NCI-H82 treated with DMSO at 0.1 percent for 48 hours (cell line): Measurements from ENCODE around the gene HDDC3.
"Not testable (repeated sequence)": the region's sequence is repeated elsewhere in the genome, so short reads cannot be mapped to it uniquely, and the experiment has no call there.

ENCODE experiments used
- DNase-seq: peaks from one replicate; lab custom pipeline; 2025; ENCODE audit not compliant: unreplicated experiment; lab: John Stamatoyannopoulos, UW

Gene HDDC3

DNA sequence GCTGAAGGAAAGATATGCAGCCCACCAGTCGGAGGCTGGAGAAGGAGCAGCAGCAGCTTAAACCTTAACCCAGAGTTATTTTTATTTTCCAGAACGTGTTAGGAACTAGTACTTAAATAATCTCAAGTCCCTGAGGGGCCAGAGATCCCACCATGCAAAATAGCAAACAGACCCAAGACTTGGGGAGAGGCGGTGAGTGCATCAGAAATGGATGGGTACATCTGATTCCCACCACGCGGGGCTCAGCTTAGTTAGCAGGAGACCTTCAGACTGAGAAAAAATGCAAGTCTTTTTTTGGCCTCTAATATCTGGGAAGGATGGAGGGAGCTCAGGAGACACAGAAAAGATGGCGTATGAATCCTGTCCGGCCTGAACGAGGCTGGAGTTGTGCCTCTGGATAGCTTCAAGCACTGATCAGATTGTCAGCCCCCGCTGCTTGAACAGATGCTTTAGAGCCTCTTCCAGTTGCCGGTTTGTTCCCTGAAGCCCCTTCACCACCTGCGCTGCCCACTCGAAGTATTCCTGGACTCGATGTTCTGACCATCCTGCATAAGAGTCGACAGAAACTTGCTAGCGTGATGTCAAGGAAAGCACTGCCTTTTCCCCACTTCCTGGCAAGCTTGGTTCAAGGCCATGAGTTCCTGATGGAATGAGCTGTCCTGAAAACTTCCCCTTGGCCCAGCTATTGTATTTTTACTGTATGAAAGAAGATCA, 1.3 kb downstream of the HDDC3 start:
- DNase-seq = no peak

- no peak for DNase-seq
These were observed 2.9 kb downstream of the HDDC3 start for GRCh38 chr15:90929246-90930019.

- DNase-seq = not testable (repeated sequence)
These were observed 4.2 kb downstream of the HDDC3 start for GRCh38 chr15:90928106-90928505.

DNA sequence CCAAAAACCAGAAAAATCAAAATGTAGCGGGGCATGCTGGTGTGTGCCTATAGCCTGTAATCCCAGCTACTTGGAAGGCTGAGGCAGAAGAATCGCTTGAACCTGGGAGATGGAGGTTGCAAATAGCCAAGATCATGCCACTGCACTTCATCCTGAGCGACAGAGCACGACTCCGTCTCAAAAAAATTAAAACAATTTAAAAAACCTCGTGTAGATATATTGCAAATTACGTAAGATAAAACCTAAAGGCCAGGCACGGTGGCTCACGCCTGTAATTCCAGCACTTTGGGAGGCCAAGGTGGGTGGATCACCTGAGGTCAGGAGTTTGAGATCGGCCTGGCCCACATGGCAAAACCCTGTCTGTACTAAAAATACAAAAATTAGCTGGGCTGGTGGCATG, 5.6 kb downstream of the HDDC3 start:
- DNase-seq = not testable (repeated sequence)

- DNase-seq = no peak
These were observed 8.0 kb downstream of the HDDC3 start for GRCh38 chr15:90924375-90924774.

DNA sequence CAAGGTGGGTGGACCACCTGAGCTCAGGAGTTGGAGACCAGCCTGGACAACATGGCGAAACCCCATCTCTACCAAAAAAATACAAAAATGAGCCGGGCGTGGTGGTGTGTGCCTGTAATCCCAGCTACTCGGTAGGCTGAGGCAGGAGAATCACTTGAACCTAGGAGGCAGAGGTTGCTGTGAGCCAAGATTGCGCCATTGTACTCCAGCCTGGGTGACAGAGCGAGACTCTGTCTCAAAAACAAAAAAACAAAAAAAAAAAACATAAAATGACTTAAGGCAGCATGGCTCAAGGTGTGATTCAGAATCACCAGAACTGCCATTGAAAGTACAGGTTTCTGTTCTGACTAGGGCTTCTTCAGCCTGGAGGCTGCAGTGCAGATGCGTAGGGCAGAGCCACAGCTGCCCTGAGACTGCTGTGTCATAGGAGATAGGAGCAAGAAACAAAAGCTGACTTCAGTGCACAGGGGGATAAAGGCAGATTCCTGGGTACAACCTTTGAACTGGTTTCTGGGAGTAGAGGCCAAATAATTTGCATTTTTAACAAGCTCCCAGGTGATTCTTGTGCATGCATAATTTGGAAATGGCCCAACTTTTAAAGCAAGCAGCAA, 9.5 kb downstream of the HDDC3 start:
- DNase-seq = not testable (repeated sequence)

GRCh38 chr15:90921887-90922286, 10.5 kb downstream of the HDDC3 start:
- DNase-seq = no peak

DNA sequence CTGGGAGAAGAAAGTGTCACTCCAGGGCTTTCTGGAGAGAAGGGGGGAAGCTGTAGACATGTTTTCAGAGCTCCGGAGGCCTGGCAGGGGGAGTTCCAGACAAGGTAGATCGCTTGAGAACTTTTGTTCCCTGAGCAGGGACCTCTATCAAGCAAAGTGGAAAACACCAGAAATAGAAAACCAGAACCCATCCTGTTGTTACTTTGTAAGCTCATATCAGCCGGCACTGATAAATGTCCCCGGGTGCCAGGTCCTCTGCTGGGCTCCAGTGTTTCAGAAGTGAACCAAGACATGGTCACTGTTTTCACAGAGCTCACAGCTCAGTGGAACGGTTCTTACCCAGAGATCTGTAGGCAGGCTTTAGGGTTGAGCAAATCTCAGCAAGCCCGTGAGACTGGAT, 13.5 kb downstream of the HDDC3 start:
- no peak for DNase-seq

GRCh38 chr15:90918034-90918788, 14.1 kb downstream of the HDDC3 start:
- no peak for DNase-seq

- no peak for DNase-seq
These were observed 14.8 kb downstream of the HDDC3 start for GRCh38 chr15:90917569-90917968.

GRCh38 chr15:90916461-90916860, 15.9 kb downstream of the HDDC3 start:
- no peak for DNase-seq

GRCh38 chr15:90915808-90916440, 16.4 kb downstream of the HDDC3 start:
- no peak for DNase-seq

- no peak for DNase-seq
These were observed 17.0 kb downstream of the HDDC3 start for GRCh38 chr15:90915216-90915807.

- DNase-seq = no peak
These were observed 17.9 kb downstream of the HDDC3 start for GRCh38 chr15:90914305-90915080.

- DNase-seq = no peak
These were observed 18.9 kb downstream of the HDDC3 start for GRCh38 chr15:90913398-90913944.

GRCh38 chr15:90912770-90913075, 19.6 kb downstream of the HDDC3 start:
- DNase-seq = no peak

- no peak for DNase-seq
These were observed 20.2 kb downstream of the HDDC3 start for GRCh38 chr15:90911906-90912769.

DNA sequence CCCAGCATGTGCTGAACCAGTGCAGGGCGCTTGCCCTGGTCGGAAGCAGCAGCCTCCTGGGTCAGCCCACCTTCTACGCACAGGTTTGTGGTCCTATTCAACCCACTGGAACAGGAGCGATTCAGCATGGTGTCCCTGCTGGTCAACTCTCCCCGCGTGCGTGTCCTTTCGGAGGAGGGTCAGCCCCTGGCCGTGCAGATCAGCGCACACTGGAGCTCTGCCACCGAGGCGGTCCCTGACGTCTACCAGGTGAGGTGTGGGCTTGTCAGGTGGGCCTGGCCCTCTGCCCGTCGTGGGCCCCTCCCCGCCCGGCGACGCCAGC, 21.1 kb downstream of the HDDC3 start:
- no peak for DNase-seq
